Stomach (tissue), 4 donors: Measurements from ENCODE around the gene CDKN2B-AS1.

ENCODE experiments used
- POLR2A ChIP-seq, 4 donors: fragments of 450-650 bp; IDR thresholded peaks; one replicate each; pipeline ENCODE4 v1.6.1; 2016; ENCODE audit warnings: antibody characterized with exemption in 4 of 4, control low read depth in 2 of 4, mild to moderate bottlenecking in 1 of 4, moderate library complexity in 1 of 4
- POLR2AphosphoS5 ChIP-seq, 3 donors: sonication (generic); formaldehyde crosslinking; IDR thresholded peaks; one replicate each; pipeline ENCODE4 v1.6.1; 2016; ENCODE audit warnings: antibody characterized with exemption in 3 of 3
- TF ChIP-seq, protein P1 (sequence below), 7 experiments: fragments of 450-650 bp in 4 of 7; fragments of 200-600 bp in 3 of 7; sonication (generic) in 3 of 7; IDR thresholded peaks; one replicate each; pipeline ENCODE4 v1.5.1; 2016 to 2019; ENCODE audit warnings: antibody characterized with exemption in 7 of 7, control low read depth in 2 of 7, mild to moderate bottlenecking in 1 of 7

DNA sequence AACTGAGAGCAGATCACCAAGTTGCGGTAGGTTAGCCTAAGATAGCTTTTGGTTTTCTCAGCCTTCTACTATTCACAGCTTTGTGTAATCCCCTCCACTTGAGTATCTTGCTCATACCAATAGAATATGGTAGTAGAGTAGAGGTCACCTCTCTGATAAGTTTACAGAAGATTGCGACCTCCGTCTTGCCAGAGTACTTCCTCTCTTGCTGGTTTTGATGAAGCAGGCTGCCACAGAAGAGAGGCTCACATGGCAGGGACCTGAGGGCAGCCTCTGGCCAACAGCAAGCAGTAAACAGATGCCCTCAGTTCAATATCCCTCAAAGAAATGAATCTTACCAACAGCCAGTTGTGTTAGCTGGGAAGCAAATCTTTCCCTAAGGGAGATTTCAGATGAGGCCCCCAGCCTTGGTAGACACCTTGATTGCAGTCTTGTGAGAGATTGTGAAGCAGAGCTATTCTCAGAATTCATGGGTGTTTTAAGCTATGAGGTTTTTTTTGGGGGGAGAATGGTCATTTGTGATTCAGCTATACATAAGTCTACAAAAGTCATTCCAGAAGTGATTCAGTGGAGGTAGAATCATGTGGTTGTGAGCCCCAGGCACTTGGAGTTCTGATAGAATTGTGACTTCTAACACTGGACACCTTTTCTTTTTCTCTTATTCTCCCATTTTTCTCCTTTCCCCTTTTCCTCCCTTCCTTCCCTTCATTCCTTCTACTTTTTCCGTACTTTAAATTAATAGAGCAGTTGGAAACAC is 37.2 kb downstream of the CDKN2B-AS1 start:
- TF ChIP-seq, protein P1, sequence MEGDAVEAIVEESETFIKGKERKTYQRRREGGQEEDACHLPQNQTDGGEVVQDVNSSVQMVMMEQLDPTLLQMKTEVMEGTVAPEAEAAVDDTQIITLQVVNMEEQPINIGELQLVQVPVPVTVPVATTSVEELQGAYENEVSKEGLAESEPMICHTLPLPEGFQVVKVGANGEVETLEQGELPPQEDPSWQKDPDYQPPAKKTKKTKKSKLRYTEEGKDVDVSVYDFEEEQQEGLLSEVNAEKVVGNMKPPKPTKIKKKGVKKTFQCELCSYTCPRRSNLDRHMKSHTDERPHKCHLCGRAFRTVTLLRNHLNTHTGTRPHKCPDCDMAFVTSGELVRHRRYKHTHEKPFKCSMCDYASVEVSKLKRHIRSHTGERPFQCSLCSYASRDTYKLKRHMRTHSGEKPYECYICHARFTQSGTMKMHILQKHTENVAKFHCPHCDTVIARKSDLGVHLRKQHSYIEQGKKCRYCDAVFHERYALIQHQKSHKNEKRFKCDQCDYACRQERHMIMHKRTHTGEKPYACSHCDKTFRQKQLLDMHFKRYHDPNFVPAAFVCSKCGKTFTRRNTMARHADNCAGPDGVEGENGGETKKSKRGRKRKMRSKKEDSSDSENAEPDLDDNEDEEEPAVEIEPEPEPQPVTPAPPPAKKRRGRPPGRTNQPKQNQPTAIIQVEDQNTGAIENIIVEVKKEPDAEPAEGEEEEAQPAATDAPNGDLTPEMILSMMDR (IDR thresholded peaks at IDR 0.05): no peak
- TF ChIP-seq POLR2A (IDR thresholded peaks at IDR 0.05): no peak
- no peak for TF ChIP-seq POLR2AphosphoS5 (IDR thresholded peaks at IDR 0.05)
